Epithelial cell of proximal tubule (primary cell): ENCODE results near the gene GRID1. TPM values are rescaled to one million over a fixed set of nuclear protein-coding genes. Genes with fewer than 3 reads are reported as not detected.

Source experiments
- DNase-seq: peaks from one replicate; pipeline ENCODE4 v3.0.0-alpha.2; 2011; ENCODE audit warnings: low read depth
- H3K4me3 ChIP-seq: 2 replicates; pipeline ENCODE4 v1.5.1; 2011; ENCODE audit warnings: low read depth, mild to moderate bottlenecking, low read length
- CTCF ChIP-seq: conservative IDR thresholded peaks from 2 replicates; pipeline ENCODE4 v1.5.1; 2012; ENCODE audit warnings: low read depth, mild to moderate bottlenecking, low read length
- total RNA-seq: library from RNA; depleted of rRNA; stranded (reverse); fragments of >200 nt; gene quantifications from 2 replicates; pipeline ENCODE4 v1.2.3, GENCODE V29; 2015

GRID1 gene
- total RNA-seq, 1 donor from 2014 or later = 0.52 TPM

- DNase-seq = no peak
- no peak for TF ChIP-seq CTCF
- no peak overlapping the region for H3K4me3 ChIP-seq
Measured at GRCh38 chr10:86339226-86339865, 27.2 kb downstream of the GRID1 start.

- TF ChIP-seq CTCF = no peak
- no peak for DNase-seq
- no peak overlapping the region for H3K4me3 ChIP-seq
Measured at GRCh38 chr10:86337121-86337601, 29.4 kb downstream of the GRID1 start.

- H3K4me3 ChIP-seq = no peak overlapping the region
- no peak for DNase-seq
- no peak for TF ChIP-seq CTCF
Measured at GRCh38 chr10:86336341-86336740, 30.3 kb downstream of the GRID1 start.

- DNase-seq = no peak
- no peak for TF ChIP-seq CTCF
- no peak overlapping the region for H3K4me3 ChIP-seq
Measured at GRCh38 chr10:86335831-86336230, 30.8 kb downstream of the GRID1 start.

- TF ChIP-seq CTCF = no peak
- no peak for DNase-seq
Measured at GRCh38 chr10:86335257-86335656, 31.3 kb downstream of the GRID1 start.

GRCh38 chr10:86334488-86335085, 32.0 kb downstream of the GRID1 start:
- no peak overlapping the region for H3K4me3 ChIP-seq
- TF ChIP-seq CTCF = peak; percentile 32
- no peak for DNase-seq

More at GRCh38 chr10:86335257-86335656, 31.3 kb downstream of the GRID1 start:
- no peak overlapping the region for H3K4me3 ChIP-seq
